Keratinocyte (primary cell): ENCODE results near the gene PEX5L. TPM values are rescaled to one million over a fixed set of nuclear protein-coding genes. Genes with fewer than 3 reads are reported as not detected.

Source experiments
- DNase-seq: peaks from one replicate; pipeline ENCODE4 v3.0.0-alpha.2; 2011; ENCODE audit warnings: low read depth, missing footprints, low spot score
- FAIRE-seq: peaks from 2 replicates; lab custom pipeline; 2011; peaks lifted over from hg19 to GRCh38; lab: Jason Lieb, UNC
- H2AFZ ChIP-seq: 2 replicates; pipeline ENCODE4 v1.6.0; 2012; ENCODE audit warnings: low read length, control low read depth, inconsistent platforms; ENCODE audit not compliant: control insufficient read depth
- H3K27ac ChIP-seq: 2 replicates; pipeline ENCODE4 v1.5.1; 2011; ENCODE audit warnings: low read length; ENCODE audit not compliant: control insufficient read depth, insufficient read depth
- H3K27me3 ChIP-seq: 3 replicates; pipeline ENCODE4 v1.6.0; 2011; ENCODE audit warnings: low read length; ENCODE audit not compliant: control insufficient read depth, insufficient read depth; ENCODE audit errors: extremely low read depth
- H3K36me3 ChIP-seq, 2 experiments: 2 replicates in 1 of 2; 3 replicates in 1 of 2; pipeline ENCODE4 v1.5.1; 2011; ENCODE audit warnings: low read length in 2 of 2, mild to moderate bottlenecking in 1 of 2; ENCODE audit not compliant: control insufficient read depth in 2 of 2, insufficient read depth in 2 of 2; ENCODE audit errors: extremely low read depth in 1 of 2
- H3K4me1 ChIP-seq: 3 replicates; pipeline ENCODE4 v1.5.1; 2011; ENCODE audit warnings: low read length; ENCODE audit not compliant: control insufficient read depth, insufficient read depth; ENCODE audit errors: extremely low read depth
- H3K4me2 ChIP-seq: 3 replicates; pipeline ENCODE4 v1.6.0; 2011; ENCODE audit warnings: low read depth, low read length; ENCODE audit not compliant: control insufficient read depth, insufficient read depth; ENCODE audit errors: extremely low read depth
- H3K4me3 ChIP-seq, 3 experiments: fragments of 200-600 bp in 1 of 3; sonication (generic) in 1 of 3; 2 replicates in 2 of 3; 3 replicates in 1 of 3; pipeline ENCODE4 v1.5.1; 2011 to 2016; ENCODE audit warnings: low read length in 3 of 3, mild to moderate bottlenecking in 3 of 3, control low read depth in 2 of 3, inconsistent platforms in 1 of 3, low read depth in 1 of 3, mixed read lengths in 1 of 3, mixed run types in 1 of 3, moderate library complexity in 1 of 3; ENCODE audit not compliant: control insufficient read depth in 2 of 3, insufficient read depth in 2 of 3; ENCODE audit errors: extremely low read depth in 1 of 3
- H3K79me2 ChIP-seq: 2 replicates; pipeline ENCODE4 v1.6.0; 2012; ENCODE audit warnings: low read length; ENCODE audit not compliant: control insufficient read depth, insufficient read depth
- H3K9ac ChIP-seq: 3 replicates; pipeline ENCODE4 v1.6.0; 2011; ENCODE audit warnings: low read length; ENCODE audit not compliant: control insufficient read depth, insufficient read depth; ENCODE audit errors: extremely low read depth
- H3K9me1 ChIP-seq: 3 replicates; pipeline ENCODE4 v1.6.0; 2011; ENCODE audit warnings: low read length; ENCODE audit not compliant: control insufficient read depth, insufficient read depth; ENCODE audit errors: extremely low read depth
- H3K9me3 ChIP-seq: 2 replicates; pipeline ENCODE4 v1.5.1; 2012; ENCODE audit warnings: low read depth, low read length; ENCODE audit not compliant: control insufficient read depth
- H4K20me1 ChIP-seq: 3 replicates; pipeline ENCODE4 v1.6.0; 2011; ENCODE audit warnings: low read length; ENCODE audit not compliant: control insufficient read depth, insufficient read depth; ENCODE audit errors: extremely low read depth
- CTCF ChIP-seq, 3 experiments: IDR thresholded peaks in 1 of 3; conservative IDR thresholded peaks in 1 of 3; optimal IDR thresholded peaks in 1 of 3; 2 replicates in 2 of 3; 3 replicates in 1 of 3; pipeline versions ENCODE3 to v1.5.1; 2011; ENCODE audit warnings: low read length in 3 of 3, mild to moderate bottlenecking in 3 of 3, moderate library complexity in 2 of 3, control low read depth in 1 of 3, inconsistent platforms in 1 of 3; ENCODE audit not compliant: insufficient read depth in 2 of 3; ENCODE audit errors: extremely low read depth in 1 of 3
- EZH2 ChIP-seq: IDR thresholded peaks from one replicate; pipeline ENCODE4 v1.6.1; 2012; ENCODE audit warnings: inconsistent platforms, mild to moderate bottlenecking, low read length, moderate library complexity
- dilution Hi-C: fragments of 300-500 bp; cut with MboI; formaldehyde crosslinking; loops from one replicate; pipeline ENCODE4 v1.7.0; 2020; ENCODE audit warnings: low sequenced_read_pairs; ENCODE audit not compliant: extremely low pct_ligation_motif_present
- polyA plus RNA-seq, 5 experiments: library from polyadenylated mRNA; depleted of rRNA in 3 of 5; stranded (reverse) in 3 of 5; stranded (forward) in 1 of 5; unstranded in 1 of 5; fragments of >200 nt; gene quantifications; 1 replicate in 1 of 5; 2 replicates in 3 of 5; 3 replicates in 1 of 5; pipeline versions ENCODE4 v1.2.1 to v1.2.3, GENCODE V29; 2011 to 2012; ENCODE audit warnings: missing spikeins in 2 of 5, low read depth in 1 of 5, low replicate concordance in 1 of 5

Gene PEX5L
- polyA plus RNA-seq, 1 donor (not counting 4 experiments of a cell fraction or from before 2014, with no cell fraction given), result 0.92 TPM

GRCh38 chr3:179955809-179956208 lies 80.9 kb downstream of the PEX5L start:
- FAIRE-seq (no peak), DNase-seq (no peak)
- dilution Hi-C loops, result no loop called here

GRCh38 chr3:179955286-179955685 lies 81.5 kb downstream of the PEX5L start:
- TF ChIP-seq CTCF (optimal IDR thresholded peaks at IDR 0.05 in 1 of 3, IDR thresholded peaks at IDR 0.05 in 1 of 3, conservative IDR thresholded peaks at IDR 0.05 in 1 of 3; ENCODE audit: extremely low read depth in 1 of 3, insufficient read depth in 2 of 3, low read length in 3 of 3) (no peak), EZH2 (no peak)
- H3K9me3 ChIP-seq, result no peaks in the 10 kb centered on the region
- H3K36me3 ChIP-seq, result no peaks in the 10 kb centered on the region
- H4K20me1 ChIP-seq, result no peaks in the 10 kb centered on the region
- no peak for FAIRE-seq
- H3K79me2 ChIP-seq, result no peaks in the 10 kb centered on the region
- H3K9ac ChIP-seq, result no peak overlapping the region
- dilution Hi-C loops, result no loop called here
- no peaks in the 10 kb centered on the region for H3K4me1 ChIP-seq
- H3K27ac ChIP-seq, result no peak overlapping the region
- H3K4me3 ChIP-seq, result no peak overlapping the region
- no peak for DNase-seq
- no peak overlapping the region for H2AFZ ChIP-seq
- H3K27me3 ChIP-seq, result no peaks in the 10 kb centered on the region
- H3K9me1 ChIP-seq, result no peaks in the 10 kb centered on the region
- H3K4me2 ChIP-seq, result no peak overlapping the region

More at GRCh38 chr3:179955809-179956208, 80.9 kb downstream of the PEX5L start:
- no peaks in the 10 kb centered on the region for H3K27me3 ChIP-seq
- no peaks in the 10 kb centered on the region for H3K4me1 ChIP-seq
- H3K9me3 ChIP-seq, result no peaks in the 10 kb centered on the region
- no peaks in the 10 kb centered on the region for H3K36me3 ChIP-seq
- H3K4me3 ChIP-seq, result no peak overlapping the region
- no peak overlapping the region for H3K27ac ChIP-seq
- H3K9me1 ChIP-seq, result no peaks in the 10 kb centered on the region
- H3K4me2 ChIP-seq, result no peak overlapping the region
- H3K9ac ChIP-seq, result no peak overlapping the region
- H2AFZ ChIP-seq, result no peak overlapping the region
- no peaks in the 10 kb centered on the region for H3K79me2 ChIP-seq
- TF ChIP-seq CTCF (optimal IDR thresholded peaks at IDR 0.05 in 1 of 3, IDR thresholded peaks at IDR 0.05 in 1 of 3, conservative IDR thresholded peaks at IDR 0.05 in 1 of 3; ENCODE audit: extremely low read depth in 1 of 3, insufficient read depth in 2 of 3, low read length in 3 of 3) (no peak), EZH2 (no peak)
- H4K20me1 ChIP-seq, result no peaks in the 10 kb centered on the region
